Liver (tissue), 3 donors: ENCODE data around the gene ALX4.

Source experiments
- CTCF ChIP-seq: fragments of 150-350 bp; IDR thresholded peaks from 2 replicates; pipeline ENCODE4 v1.5.1; 2017; ENCODE audit warnings: improper control_type of control experiment, low read depth, low read length; ENCODE audit not compliant: missing input control
- FOXA1 ChIP-seq: IDR thresholded peaks from 2 replicates; pipeline ENCODE4 v1.6.1; 2016; ENCODE audit warnings: antibody characterized with exemption
- GABPA ChIP-seq, 2 donors: IDR thresholded peaks in 1 of 2; conservative IDR thresholded peaks in 1 of 2; 2 replicates each; pipeline ENCODE4 v1.6.1; 2016; ENCODE audit warnings: antibody characterized with exemption in 2 of 2, mild to moderate bottlenecking in 1 of 2, moderate library complexity in 1 of 2
- HNF4A ChIP-seq, 2 donors: conservative IDR thresholded peaks; 2 replicates each; pipeline ENCODE4 v1.6.1; 2016; ENCODE audit warnings: antibody characterized with exemption in 2 of 2, mild to moderate bottlenecking in 2 of 2
- JUND ChIP-seq, 2 donors: IDR thresholded peaks; 2 replicates each; pipeline ENCODE4 v1.6.1; 2016; ENCODE audit warnings: antibody characterized with exemption in 2 of 2
- MAX ChIP-seq: IDR thresholded peaks from 2 replicates; pipeline ENCODE4 v1.6.1; 2016; ENCODE audit warnings: antibody characterized with exemption
- RAD21 ChIP-seq, 2 donors: IDR thresholded peaks; 2 replicates each; pipeline ENCODE4 v1.6.1; 2016; ENCODE audit warnings: antibody characterized with exemption in 2 of 2, mild to moderate bottlenecking in 2 of 2
- REST ChIP-seq: IDR thresholded peaks from 2 replicates; pipeline ENCODE4 v1.6.1; 2016; ENCODE audit warnings: antibody characterized with exemption, mild to moderate bottlenecking
- RXRA ChIP-seq, 2 donors: IDR thresholded peaks; 2 replicates each; pipeline ENCODE4 v1.6.1; 2017 to 2018; ENCODE audit warnings: antibody characterized with exemption in 2 of 2, mild to moderate bottlenecking in 1 of 2
- SP1 ChIP-seq: IDR thresholded peaks from 2 replicates; pipeline ENCODE4 v1.6.1; 2018; ENCODE audit warnings: antibody characterized with exemption, mild to moderate bottlenecking
- TAF1 ChIP-seq: conservative IDR thresholded peaks from 2 replicates; pipeline ENCODE4 v1.6.1; 2016; ENCODE audit warnings: antibody characterized with exemption, mild to moderate bottlenecking
- YY1 ChIP-seq: IDR thresholded peaks from 2 replicates; pipeline ENCODE4 v1.6.1; 2016; ENCODE audit warnings: antibody characterized with exemption, mild to moderate bottlenecking
- donor health status: healthy.
- donor health status: healthy.

- TF ChIP-seq CTCF (no peak), YY1 (no peak), REST (no peak), RAD21 (IDR thresholded peaks at IDR 0.05) (no peak), TAF1 (no peak), HNF4A (conservative IDR thresholded peaks at IDR 0.05) (no peak), FOXA1 (no peak), MAX (no peak), JUND (IDR thresholded peaks at IDR 0.05) (no peak), GABPA (IDR thresholded peaks at IDR 0.05 in 1 of 2, conservative IDR thresholded peaks at IDR 0.05 in 1 of 2) (no peak), SP1 (no peak), RXRA (IDR thresholded peaks at IDR 0.05) (no peak)
Observed at GRCh38 chr11:44280257-44280656, 29.7 kb downstream of the ALX4 start.
